ENCODE results near the gene SCCPDH. TPM values are rescaled to one million over a fixed set of nuclear protein-coding genes. Genes with fewer than 3 reads are reported as not detected.
A peak's percentile ranks its signal among the peaks of the same experiment; 100 is the strongest.

Gene SCCPDH
- total RNA-seq, 1 experiment from 2014 or later, result 26.1 TPM

- peaks cover 13% of the 10 kb centered on the region for H3K4me1 Mint-ChIP-seq (ENCODE audit: low read depth, unreplicated experiment)
- no peaks in the 10 kb centered on the region for H3K9me3 Mint-ChIP-seq (ENCODE audit: unreplicated experiment)
- H3K27me3 Mint-ChIP-seq (ENCODE audit: insufficient read depth, unreplicated experiment), result no peaks in the 10 kb centered on the region
- no peaks in the 10 kb centered on the region for H3K36me3 Mint-ChIP-seq (ENCODE audit: insufficient read depth, unreplicated experiment)
- intact Hi-C loops (cut with micrococcal nuclease; ENCODE audit: unreplicated experiment), result no loop called here
- Histone ChIP-seq H3K36me3 (ENCODE audit: control insufficient read depth, insufficient read depth, low read length) (no peaks in the 10 kb centered on the region), H3K4me3 (ENCODE audit: low read depth, low read length) (no peak overlapping the region), H3K9me3 (no peaks in the 10 kb centered on the region), H3K27me3 (replicated peaks; ENCODE audit: control insufficient read depth, insufficient read depth, low read length) (no peaks in the 10 kb centered on the region), H3K4me1 (peaks cover 11% of the 10 kb centered on the region)
- H3K27ac Mint-ChIP-seq (ENCODE audit: unreplicated experiment), result peak overlapping the region; percentile 1
- ChIA-PET POLR2A (no interaction called here), CTCF (no interaction called here)
- no peak overlapping the region for H3K4me3 Mint-ChIP-seq (ENCODE audit: unreplicated experiment)
- no peak for DNase-seq
- no TSS peak for BruUV-seq (replicated peaks)
- no peak for TF ChIP-seq CTCF (IDR thresholded peaks at IDR 0.05; ENCODE audit: insufficient read depth in 1 of 2, low read depth in 1 of 2, low read length in 1 of 2, severe bottlenecking in 1 of 2, unreplicated experiment in 1 of 2)
These were observed 45.1 kb upstream of the SCCPDH start for GRCh38 chr1:246678816-246679793.

- Mint-ChIP-seq H3K27me3 (ENCODE audit: insufficient read depth, unreplicated experiment) (no peaks in the 10 kb centered on the region), H3K27ac (ENCODE audit: unreplicated experiment) (no peak overlapping the region), H3K4me1 (ENCODE audit: low read depth, unreplicated experiment) (peaks cover 13% of the 10 kb centered on the region), H3K4me3 (ENCODE audit: unreplicated experiment) (no peak overlapping the region), H3K36me3 (ENCODE audit: insufficient read depth, unreplicated experiment) (no peaks in the 10 kb centered on the region), H3K9me3 (ENCODE audit: unreplicated experiment) (no peaks in the 10 kb centered on the region)
- ChIA-PET CTCF (no interaction called here), POLR2A (no interaction called here)
- intact Hi-C loops (cut with micrococcal nuclease; ENCODE audit: unreplicated experiment), result no loop called here
- H3K36me3 ChIP-seq (ENCODE audit: control insufficient read depth, insufficient read depth, low read length), result no peaks in the 10 kb centered on the region
- TF ChIP-seq CTCF (IDR thresholded peaks at IDR 0.05; ENCODE audit: insufficient read depth in 1 of 2, low read depth in 1 of 2, low read length in 1 of 2, severe bottlenecking in 1 of 2, unreplicated experiment in 1 of 2), result no peak
- DNase-seq, result no peak
- no peaks in the 10 kb centered on the region for H3K9me3 ChIP-seq
- H3K27me3 ChIP-seq (replicated peaks; ENCODE audit: control insufficient read depth, insufficient read depth, low read length), result no peaks in the 10 kb centered on the region
- no TSS peak for BruUV-seq (replicated peaks)
- H3K4me1 ChIP-seq, result peaks cover 11% of the 10 kb centered on the region
- H3K4me3 ChIP-seq (ENCODE audit: low read depth, low read length), result no peak overlapping the region
These were observed 44.4 kb upstream of the SCCPDH start for GRCh38 chr1:246679794-246680177.

GRCh38 chr1:246680190-246680589 lies 44.0 kb upstream of the SCCPDH start:
- H3K4me3 ChIP-seq (ENCODE audit: low read depth, low read length), result no peak overlapping the region
- Mint-ChIP-seq H3K9me3 (ENCODE audit: unreplicated experiment) (no peaks in the 10 kb centered on the region), H3K27me3 (ENCODE audit: insufficient read depth, unreplicated experiment) (no peaks in the 10 kb centered on the region), H3K36me3 (ENCODE audit: insufficient read depth, unreplicated experiment) (no peaks in the 10 kb centered on the region), H3K4me3 (ENCODE audit: unreplicated experiment) (no peak overlapping the region), H3K27ac (ENCODE audit: unreplicated experiment) (no peak overlapping the region), H3K4me1 (ENCODE audit: low read depth, unreplicated experiment) (peaks cover 13% of the 10 kb centered on the region)
- intact Hi-C loops (cut with micrococcal nuclease; ENCODE audit: unreplicated experiment), result no loop called here
- no peak for TF ChIP-seq CTCF (IDR thresholded peaks at IDR 0.05; ENCODE audit: insufficient read depth in 1 of 2, low read depth in 1 of 2, low read length in 1 of 2, severe bottlenecking in 1 of 2, unreplicated experiment in 1 of 2)
- no peak for DNase-seq
- ChIA-PET CTCF (interaction anchor here (0.5 kb wide), 1 partner anchor 70 kb away, joined by 3 read pairs; no protein-coding TSS in a partner anchor), POLR2A (no interaction called here)
- peaks cover 11% of the 10 kb centered on the region for H3K4me1 ChIP-seq
- no peaks in the 10 kb centered on the region for H3K36me3 ChIP-seq (ENCODE audit: control insufficient read depth, insufficient read depth, low read length)
- H3K27me3 ChIP-seq (replicated peaks; ENCODE audit: control insufficient read depth, insufficient read depth, low read length), result no peaks in the 10 kb centered on the region
- BruUV-seq (replicated peaks), result no TSS peak
- no peaks in the 10 kb centered on the region for H3K9me3 ChIP-seq
